ENCODE measurements around the gene RCOR3. TPM values are rescaled to one million over a fixed set of nuclear protein-coding genes. Genes with fewer than 3 reads are reported as not detected.

The RCOR3 gene
- total RNA-seq, 4 donors from 2014 or later, result 52.2 to 77.6 (median 72.1) TPM

GRCh38 chr1:211285196-211285595 is 26.0 kb downstream of the RCOR3 start:
- no peak overlapping the region for H3K27ac ChIP-seq
- H3K9me3 ChIP-seq, result no peaks in the 10 kb centered on the region
- intact Hi-C loops (cut with DNase I; ENCODE audit: low total_unique reads) (no loop called here), in situ Hi-C loops (cut with MboI; ENCODE audit: low pct_ligation_motif_present in 1 of 4, low pct_unique_long_range_greater_than_20kb in 1 of 4, low sequenced_read_pairs in 3 of 4) (no loop called here)
- 83 to 90% methylated on average over 4 of the region's 4 CpGs for WGBS, 2 donors (ENCODE audit: low coverage in 1 of 2)
- H3K27me3 ChIP-seq, result no peaks in the 10 kb centered on the region
- TF ChIP-seq CTCF (IDR thresholded peaks at IDR 0.05) (no peak), EP300 (IDR thresholded peaks at IDR 0.05; ENCODE audit: low read depth) (no peak), POLR2AphosphoS5 (IDR thresholded peaks at IDR 0.05) (no peak), POLR2A (IDR thresholded peaks at IDR 0.05) (no peak)
- no peak overlapping the region for H3K4me3 ChIP-seq
- H3K4me1 ChIP-seq, result no peaks in the 10 kb centered on the region
- DNase-seq, result no peak
- H3K36me3 ChIP-seq, result peaks cover 0 to 49% (median 23%) of the 10 kb centered on the region in 4 donors

- TF ChIP-seq POLR2A (IDR thresholded peaks at IDR 0.05), result no peak
- no peak for TF ChIP-seq EP300 (IDR thresholded peaks at IDR 0.05; ENCODE audit: low read depth)
- no peak for TF ChIP-seq CTCF (IDR thresholded peaks at IDR 0.05)
- no peak for TF ChIP-seq POLR2AphosphoS5 (IDR thresholded peaks at IDR 0.05)
- peaks cover 0 to 54% (median 25%) of the 10 kb centered on the region in 4 donors for H3K36me3 ChIP-seq
- WGBS, 2 donors (ENCODE audit: low coverage in 1 of 2), result 63 to 94% methylated on average over 1 to 3 of the region's 3 CpGs
- DNase-seq, result no peak
- no peaks in the 10 kb centered on the region for H3K9me3 ChIP-seq
- intact Hi-C loops (cut with DNase I; ENCODE audit: low total_unique reads), result no loop called here
- no peaks in the 10 kb centered on the region for H3K27me3 ChIP-seq
- no peaks in the 10 kb centered on the region for H3K4me1 ChIP-seq
- H3K4me3 ChIP-seq, result no peak overlapping the region
- H3K27ac ChIP-seq, result no peak overlapping the region
- in situ Hi-C loops (cut with MboI; ENCODE audit: low pct_ligation_motif_present in 1 of 4, low pct_unique_long_range_greater_than_20kb in 1 of 4, low sequenced_read_pairs in 3 of 4), result no loop called here
These were observed 28.1 kb downstream of the RCOR3 start for GRCh38 chr1:211287218-211287617.

- Histone ChIP-seq H3K27me3 (no peaks in the 10 kb centered on the region), H3K4me3 (no peak overlapping the region), H3K9me3 (no peaks in the 10 kb centered on the region), H3K27ac (no peak overlapping the region), H3K36me3 (peaks cover 0 to 81% (median 33%) of the 10 kb centered on the region in 4 donors), H3K4me1 (no peaks in the 10 kb centered on the region)
- intact Hi-C loops (cut with DNase I; ENCODE audit: low total_unique reads), result no loop called here
- 88% methylated on average over 2 of the region's 2 CpGs for WGBS, 2 donors (ENCODE audit: low coverage in 1 of 2)
- TF ChIP-seq EP300 (IDR thresholded peaks at IDR 0.05; ENCODE audit: low read depth) (no peak), POLR2AphosphoS5 (IDR thresholded peaks at IDR 0.05) (no peak), CTCF (IDR thresholded peaks at IDR 0.05) (no peak), POLR2A (IDR thresholded peaks at IDR 0.05) (no peak)
- in situ Hi-C loops (cut with MboI; ENCODE audit: low pct_ligation_motif_present in 1 of 4, low pct_unique_long_range_greater_than_20kb in 1 of 4, low sequenced_read_pairs in 3 of 4), result no loop called here
- no peak for DNase-seq
These were observed 33.2 kb downstream of the RCOR3 start for GRCh38 chr1:211292411-211292810.

GRCh38 chr1:211296396-211296795 is 37.2 kb downstream of the RCOR3 start:
- H3K36me3 ChIP-seq, result peaks cover 0 to 71% (median 20%) of the 10 kb centered on the region in 4 donors
- no peak for DNase-seq
- H3K27me3 ChIP-seq, result no peaks in the 10 kb centered on the region
- in situ Hi-C loops (cut with MboI; ENCODE audit: low pct_ligation_motif_present in 1 of 4, low pct_unique_long_range_greater_than_20kb in 1 of 4, low sequenced_read_pairs in 3 of 4), result no loop called here
- H3K4me1 ChIP-seq, result no peaks in the 10 kb centered on the region
- H3K27ac ChIP-seq, result no peak overlapping the region
- no peaks in the 10 kb centered on the region for H3K9me3 ChIP-seq
- intact Hi-C loops (cut with DNase I; ENCODE audit: low total_unique reads), result no loop called here
- TF ChIP-seq POLR2AphosphoS5 (IDR thresholded peaks at IDR 0.05) (no peak), CTCF (IDR thresholded peaks at IDR 0.05) (no peak), EP300 (IDR thresholded peaks at IDR 0.05; ENCODE audit: low read depth) (no peak), POLR2A (IDR thresholded peaks at IDR 0.05) (no peak)
- H3K4me3 ChIP-seq, result no peak overlapping the region
